HUES48 (cell line): ENCODE data around the gene NRG4.
"Not testable (repeated sequence)": the region's sequence is repeated elsewhere in the genome, so short reads cannot be mapped to it uniquely, and the experiment has no call there.

Experiments used
- H3K27ac ChIP-seq: one replicate; pipeline ENCODE4 v1.7.0; 2013; ENCODE audit warnings: low read depth, low read length, inconsistent platforms
- H3K27me3 ChIP-seq: 2 replicates; pipeline ENCODE4 v1.6.1; 2013; ENCODE audit warnings: mild to moderate bottlenecking, low read length; ENCODE audit not compliant: control insufficient read depth, insufficient read depth
- H3K36me3 ChIP-seq: 2 replicates; pipeline ENCODE4 v1.6.1; 2013; ENCODE audit warnings: low read length; ENCODE audit not compliant: control insufficient read depth, insufficient read depth
- H3K4me1 ChIP-seq: 2 replicates; pipeline ENCODE4 v1.6.1; 2013; ENCODE audit warnings: mild to moderate bottlenecking, low read length; ENCODE audit not compliant: control insufficient read depth, insufficient read depth
- H3K4me3 ChIP-seq: 2 replicates; pipeline ENCODE4 v1.5.1; 2013; ENCODE audit warnings: mild to moderate bottlenecking, low read depth, low read length
- H3K9ac ChIP-seq: 2 replicates; pipeline ENCODE4 v1.6.1; 2013; ENCODE audit warnings: mild to moderate bottlenecking, low read depth, low read length, moderate library complexity
- H3K9me3 ChIP-seq: 2 replicates; pipeline ENCODE4 v1.6.1; 2013; ENCODE audit warnings: low read length; ENCODE audit not compliant: control insufficient read depth, insufficient read depth

The NRG4 gene

GRCh38 chr15:75992897-75993296 lies 19.3 kb downstream of the NRG4 start:
- Histone ChIP-seq H3K9me3 (no peaks in the 10 kb centered on the region), H3K4me3 (no peak overlapping the region), H3K4me1 (0 out of 2 replicates have a peak, but pooled peaks cover 3% of the 10 kb centered on the region), H3K9ac (no peak overlapping the region), H3K27me3 (no peaks in the 10 kb centered on the region), H3K27ac (no peak overlapping the region), H3K36me3 (no peaks in the 10 kb centered on the region)

- H3K36me3 ChIP-seq, result no peaks in the 10 kb centered on the region
- no peaks in the 10 kb centered on the region for H3K27me3 ChIP-seq
- H3K4me1 ChIP-seq, result 0 out of 2 replicates have a peak, but pooled peaks cover 3% of the 10 kb centered on the region
- no peak overlapping the region for H3K9ac ChIP-seq
- no peaks in the 10 kb centered on the region for H3K9me3 ChIP-seq
- H3K4me3 ChIP-seq, result no peak overlapping the region
- H3K27ac ChIP-seq, result no peak overlapping the region
These were observed 22.3 kb downstream of the NRG4 start for GRCh38 chr15:75989875-75990274.

- Histone ChIP-seq H3K27ac (no peak overlapping the region), H3K27me3 (no peaks in the 10 kb centered on the region), H3K9ac (no peak overlapping the region), H3K4me1 (0 out of 2 replicates have a peak, but pooled peaks cover 3% of the 10 kb centered on the region), H3K9me3 (no peaks in the 10 kb centered on the region), H3K36me3 (no peaks in the 10 kb centered on the region), H3K4me3 (no peak overlapping the region)
These were observed 23.2 kb downstream of the NRG4 start for GRCh38 chr15:75989045-75989444.

GRCh38 chr15:75985971-75986370 lies 26.3 kb downstream of the NRG4 start:
- H3K4me1 ChIP-seq, result no peaks in the 10 kb centered on the region
- H3K36me3 ChIP-seq, result no peaks in the 10 kb centered on the region
- H3K9ac ChIP-seq, result no peak overlapping the region
- H3K27ac ChIP-seq, result no peak overlapping the region
- H3K4me3 ChIP-seq, result no peak overlapping the region
- no peaks in the 10 kb centered on the region for H3K27me3 ChIP-seq
- no peaks in the 10 kb centered on the region for H3K9me3 ChIP-seq

GRCh38 chr15:75984706-75985105 lies 27.5 kb downstream of the NRG4 start:
- not testable (repeated sequence) for H3K36me3 ChIP-seq, H3K27me3 ChIP-seq, H3K4me1 ChIP-seq, H3K27ac ChIP-seq, H3K4me3 ChIP-seq, H3K9ac ChIP-seq, H3K9me3 ChIP-seq

GRCh38 chr15:75982468-75982867 lies 29.8 kb downstream of the NRG4 start:
- Histone ChIP-seq H3K9me3 (no peaks in the 10 kb centered on the region), H3K4me1 (no peaks in the 10 kb centered on the region), H3K4me3 (no peak overlapping the region), H3K36me3 (no peaks in the 10 kb centered on the region), H3K9ac (no peak overlapping the region), H3K27me3 (no peaks in the 10 kb centered on the region), H3K27ac (no peak overlapping the region)

GRCh38 chr15:75981149-75981815 lies 30.9 kb downstream of the NRG4 start:
- Histone ChIP-seq H3K36me3 (no peaks in the 10 kb centered on the region), H3K27ac (no peak overlapping the region), H3K4me1 (no peaks in the 10 kb centered on the region), H3K4me3 (no peak overlapping the region), H3K9me3 (no peaks in the 10 kb centered on the region), H3K27me3 (no peaks in the 10 kb centered on the region), H3K9ac (no peak overlapping the region)

GRCh38 chr15:75976766-75977165 lies 35.5 kb downstream of the NRG4 start:
- H3K27me3 ChIP-seq, H3K9ac ChIP-seq, H3K9me3 ChIP-seq, H3K27ac ChIP-seq, H3K4me3 ChIP-seq, H3K36me3 ChIP-seq, H3K4me1 ChIP-seq: not testable (repeated sequence)

- no peaks in the 10 kb centered on the region for H3K27me3 ChIP-seq
- no peak overlapping the region for H3K27ac ChIP-seq
- no peak overlapping the region for H3K4me3 ChIP-seq
- H3K36me3 ChIP-seq, result no peaks in the 10 kb centered on the region
- H3K9ac ChIP-seq, result no peak overlapping the region
- H3K9me3 ChIP-seq, result no peaks in the 10 kb centered on the region
- no peaks in the 10 kb centered on the region for H3K4me1 ChIP-seq
These were observed 46.2 kb downstream of the NRG4 start for GRCh38 chr15:75966073-75966472.

- Histone ChIP-seq H3K9me3 (no peaks in the 10 kb centered on the region), H3K27me3 (no peaks in the 10 kb centered on the region), H3K4me1 (no peaks in the 10 kb centered on the region), H3K9ac (no peak overlapping the region), H3K4me3 (no peak overlapping the region), H3K36me3 (no peaks in the 10 kb centered on the region), H3K27ac (no peak overlapping the region)
These were observed 50.9 kb downstream of the NRG4 start for GRCh38 chr15:75961331-75961730.

GRCh38 chr15:75955720-75956119 lies 56.5 kb downstream of the NRG4 start:
- no peak overlapping the region for H3K27ac ChIP-seq
- no peaks in the 10 kb centered on the region for H3K4me1 ChIP-seq

More at GRCh38 chr15:75955720-75956119, 56.5 kb downstream of the NRG4 start:
- Histone ChIP-seq H3K36me3 (no peaks in the 10 kb centered on the region), H3K27me3 (no peaks in the 10 kb centered on the region), H3K9ac (no peak overlapping the region), H3K9me3 (no peaks in the 10 kb centered on the region), H3K4me3 (no peak overlapping the region)
